Epithelial cell of prostate (primary cell): ENCODE results near the gene VSIG8.
"Not testable (repeated sequence)": the region's sequence is repeated elsewhere in the genome, so short reads cannot be mapped to it uniquely, and the experiment has no call there.

Experiments used
- DNase-seq: peaks from one replicate; pipeline ENCODE4 v3.0.0-alpha.2; 2011; ENCODE audit warnings: low read depth, low spot score
- H3K27ac ChIP-seq: fragments of 450-650 bp; 2 replicates; pipeline ENCODE4 v1.5.1; 2017; ENCODE audit warnings: mild to moderate bottlenecking

The VSIG8 gene

GRCh38 chr1:159862557-159862956, at the start of gene VSIG8:
VSIG8 (minus strand) TSS chr1:159862657; CDS start chr1:159862521, 136 bp downstream.
- DNase-seq, result no peak
- H3K27ac ChIP-seq, result no peak within 1 kb of the TSS

GRCh38 chr1:159911326-159912070, 49.0 kb upstream of the VSIG8 start:
- H3K27ac ChIP-seq, result peak overlapping the region; percentile 22
- no peak for DNase-seq

- no peak for DNase-seq
- H3K27ac ChIP-seq, result no peak overlapping the region
Measured at GRCh38 chr1:159908031-159908940, 45.8 kb upstream of the VSIG8 start.

GRCh38 chr1:159906960-159907359, 44.5 kb upstream of the VSIG8 start:
- no peak overlapping the region for H3K27ac ChIP-seq
- DNase-seq, result no peak

GRCh38 chr1:159904036-159904435, 41.6 kb upstream of the VSIG8 start:
- DNase-seq, H3K27ac ChIP-seq: not testable (repeated sequence)

- no peak for DNase-seq
- H3K27ac ChIP-seq, result no peak overlapping the region
Measured at GRCh38 chr1:159902541-159902940, 40.1 kb upstream of the VSIG8 start.

GRCh38 chr1:159900755-159901360, 38.4 kb upstream of the VSIG8 start:
- DNase-seq, result no peak
- peak overlapping the region; percentile 37 for H3K27ac ChIP-seq

- peak within 1 kb of the TSS; percentile 37 for H3K27ac ChIP-seq
- DNase-seq, result no peak
Measured at GRCh38 chr1:159900086-159900680, 37.7 kb upstream of the VSIG8 start, which contains the start of gene CFAP45. CFAP45 (minus strand) TSS chr1:159900165; CDS start chr1:159900098, 67 bp downstream.

- DNase-seq, H3K27ac ChIP-seq: not testable (repeated sequence)
Measured at GRCh38 chr1:159899634-159900033, 37.2 kb upstream of the VSIG8 start.

GRCh38 chr1:159898527-159898926, 36.1 kb upstream of the VSIG8 start:
- no peak for DNase-seq
- H3K27ac ChIP-seq, result no peak overlapping the region

- DNase-seq, result no peak
- no peak overlapping the region for H3K27ac ChIP-seq
Measured at GRCh38 chr1:159897962-159898361, 35.5 kb upstream of the VSIG8 start.

- no peak overlapping the region for H3K27ac ChIP-seq
- no peak for DNase-seq
Measured at GRCh38 chr1:159896546-159896930, 34.1 kb upstream of the VSIG8 start.

GRCh38 chr1:159895836-159896545, 33.5 kb upstream of the VSIG8 start:
- no peak overlapping the region for H3K27ac ChIP-seq
- no peak for DNase-seq

- no peak overlapping the region for H3K27ac ChIP-seq
- no peak for DNase-seq
Measured at GRCh38 chr1:159895286-159895685, 32.8 kb upstream of the VSIG8 start.

- DNase-seq, result no peak
- no peak overlapping the region for H3K27ac ChIP-seq
Measured at GRCh38 chr1:159892944-159893343, 30.5 kb upstream of the VSIG8 start.

- H3K27ac ChIP-seq, result no peak overlapping the region
- no peak for DNase-seq
Measured at GRCh38 chr1:159891275-159892157, 29.1 kb upstream of the VSIG8 start.

- peak overlapping the region; percentile 68 for H3K27ac ChIP-seq
- DNase-seq, result no peak
Measured at GRCh38 chr1:159890390-159890789, 27.9 kb upstream of the VSIG8 start.

- no peak for DNase-seq
- peak overlapping the region; percentile 68 for H3K27ac ChIP-seq
Measured at GRCh38 chr1:159889821-159890252, 27.4 kb upstream of the VSIG8 start.

- DNase-seq, result no peak
- H3K27ac ChIP-seq, result peak overlapping the region; percentile 68
Measured at GRCh38 chr1:159889202-159889601, 26.7 kb upstream of the VSIG8 start.
